Measurements from ENCODE around the gene CNTNAP1. TPM values are rescaled to one million over a fixed set of nuclear protein-coding genes. Genes with fewer than 3 reads are reported as not detected.

CNTNAP1 gene
- total RNA-seq: 10 to 100 TPM in 2 of 4 donors, 1 to 10 TPM in 2; 3.7 to 43.8 (median 10.1) TPM

DNA sequence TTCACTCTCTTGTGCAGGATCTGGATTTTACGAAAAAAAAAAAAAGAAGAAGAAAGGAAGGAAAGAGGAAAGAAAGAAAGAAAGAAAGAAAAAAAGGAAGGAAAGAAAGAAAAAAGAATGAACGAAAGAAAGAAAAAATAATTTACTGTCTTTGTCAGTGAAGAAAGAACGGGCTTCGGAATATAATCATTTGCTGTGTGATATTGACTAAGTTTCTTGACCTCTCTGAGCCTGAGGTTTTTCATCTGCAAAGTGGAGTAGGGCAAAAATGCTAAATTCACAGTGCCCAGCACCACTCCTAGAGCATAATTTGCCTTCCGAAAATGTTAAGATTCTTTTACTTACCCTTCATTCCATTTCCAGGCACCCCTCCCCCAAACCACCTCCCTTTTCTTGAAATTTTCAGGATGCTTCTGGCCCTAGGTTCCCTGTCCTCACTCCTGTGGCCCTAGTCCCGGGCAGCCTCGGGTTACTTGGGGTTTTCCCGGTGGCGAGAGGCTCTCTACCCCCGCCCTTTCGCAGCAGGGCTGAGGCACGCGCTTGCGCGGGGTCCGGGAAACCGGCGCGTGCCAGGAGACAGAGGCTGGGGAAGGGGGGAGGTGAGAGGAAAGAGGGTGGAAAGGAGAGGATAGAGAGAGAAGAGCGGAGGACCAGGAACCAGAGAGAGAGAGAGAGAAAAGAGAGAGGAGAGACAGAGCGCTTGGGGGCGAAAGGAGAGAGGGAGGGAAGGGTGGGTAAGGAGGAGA, at the start of gene CNTNAP1:
CNTNAP1 (plus strand) TSS at position 556 of the 746 bp plus-strand sequence. CDS start 299 bp downstream, outside the sequence.
- H3K27me3 ChIP-seq: peaks cover 43% of the 10 kb centered on the region
- H3K9me3 ChIP-seq: no peaks in the 10 kb centered on the region
- peak within 1 kb of the TSS; percentile 21 to 56 (median 46) for H3K4me3 ChIP-seq
- in situ Hi-C loops (cut with MboI; ENCODE audit: low pct_ligation_motif_present in 1 of 4, low pct_unique_long_range_greater_than_20kb in 1 of 4, low sequenced_read_pairs in 3 of 4) (loop anchor here (10.0 to 25.0 kb wide), 2 partner anchors 77 to 95 kb away; partner anchors contain the start of genes PSMC3IP (in 3 of the 4), RETREG3 (in 1 of the 4) and TUBG1 (in 1 of the 4)), intact Hi-C loops (cut with DNase I; ENCODE audit: low total_unique reads) (loop anchor here (10.0 kb wide), 1 partner anchor 77 kb away; the partner anchor contains the start of genes RETREG3 and TUBG1)
- H3K27ac ChIP-seq: peak within 1 kb of the TSS; percentile 77 to 98 (median 90)
- H3K36me3 ChIP-seq: no peaks in the 10 kb centered on the region
- peaks cover 33 to 76% (median 62%) of the 10 kb centered on the region in 4 donors for H3K4me1 ChIP-seq
- DNase-seq: peak; percentile 68
- 7 to 15% methylated on average over 15 to 22 of the region's 22 CpGs for WGBS, 2 donors (ENCODE audit: low coverage in 1 of 2)
- TF ChIP-seq POLR2A (IDR thresholded peaks at IDR 0.05): no peak
- TF ChIP-seq, protein P1, sequence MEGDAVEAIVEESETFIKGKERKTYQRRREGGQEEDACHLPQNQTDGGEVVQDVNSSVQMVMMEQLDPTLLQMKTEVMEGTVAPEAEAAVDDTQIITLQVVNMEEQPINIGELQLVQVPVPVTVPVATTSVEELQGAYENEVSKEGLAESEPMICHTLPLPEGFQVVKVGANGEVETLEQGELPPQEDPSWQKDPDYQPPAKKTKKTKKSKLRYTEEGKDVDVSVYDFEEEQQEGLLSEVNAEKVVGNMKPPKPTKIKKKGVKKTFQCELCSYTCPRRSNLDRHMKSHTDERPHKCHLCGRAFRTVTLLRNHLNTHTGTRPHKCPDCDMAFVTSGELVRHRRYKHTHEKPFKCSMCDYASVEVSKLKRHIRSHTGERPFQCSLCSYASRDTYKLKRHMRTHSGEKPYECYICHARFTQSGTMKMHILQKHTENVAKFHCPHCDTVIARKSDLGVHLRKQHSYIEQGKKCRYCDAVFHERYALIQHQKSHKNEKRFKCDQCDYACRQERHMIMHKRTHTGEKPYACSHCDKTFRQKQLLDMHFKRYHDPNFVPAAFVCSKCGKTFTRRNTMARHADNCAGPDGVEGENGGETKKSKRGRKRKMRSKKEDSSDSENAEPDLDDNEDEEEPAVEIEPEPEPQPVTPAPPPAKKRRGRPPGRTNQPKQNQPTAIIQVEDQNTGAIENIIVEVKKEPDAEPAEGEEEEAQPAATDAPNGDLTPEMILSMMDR (IDR thresholded peaks at IDR 0.05): no peak
- TF ChIP-seq POLR2AphosphoS5 (IDR thresholded peaks at IDR 0.05): peak in 2 of 3 donors; percentile 52 to 69
- peak; percentile 90 for TF ChIP-seq EP300 (IDR thresholded peaks at IDR 0.05; ENCODE audit: low read depth)

DNA sequence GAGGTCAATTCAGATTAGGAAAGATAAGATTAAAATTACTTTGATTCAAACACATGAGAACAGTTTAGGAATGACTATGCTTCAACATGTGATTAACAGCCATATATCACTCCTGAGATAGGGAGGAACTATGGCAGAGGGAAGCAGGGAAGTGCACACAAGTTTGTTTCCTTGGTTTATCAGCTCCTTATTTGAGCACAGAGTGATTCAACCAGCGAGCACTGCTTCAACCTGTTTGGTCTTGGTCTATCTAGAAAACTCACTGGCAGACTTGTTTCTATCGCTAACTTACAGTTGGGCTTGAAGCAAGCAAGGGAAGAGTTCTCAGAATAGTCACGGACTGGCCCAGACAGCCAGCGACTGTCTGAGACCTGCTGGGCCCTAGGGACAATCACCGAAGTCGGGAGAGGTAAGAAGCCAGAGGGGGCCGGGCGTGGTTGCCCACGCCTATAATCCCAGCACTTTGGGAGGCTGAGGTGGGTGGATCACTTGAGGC, 49.3 kb upstream of the CNTNAP1 start:
- in situ Hi-C loops (cut with MboI; ENCODE audit: low pct_ligation_motif_present in 1 of 4, low pct_unique_long_range_greater_than_20kb in 1 of 4, low sequenced_read_pairs in 3 of 4): no loop called here
- TF ChIP-seq, protein P1 (IDR thresholded peaks at IDR 0.05): no peak
- no peak for TF ChIP-seq POLR2AphosphoS5 (IDR thresholded peaks at IDR 0.05)
- TF ChIP-seq POLR2A (IDR thresholded peaks at IDR 0.05): no peak
- TF ChIP-seq EP300 (IDR thresholded peaks at IDR 0.05; ENCODE audit: low read depth): no peak
- no peaks in the 10 kb centered on the region for H3K36me3 ChIP-seq
- no peaks in the 10 kb centered on the region for H3K27me3 ChIP-seq
- H3K27ac ChIP-seq: no peak overlapping the region
- 60 to 74% methylated on average over 1 to 9 of the region's 9 CpGs for WGBS, 2 donors (ENCODE audit: low coverage in 1 of 2)
- no peaks in the 10 kb centered on the region for H3K9me3 ChIP-seq
- H3K4me3 ChIP-seq: no peak overlapping the region
- no peak for DNase-seq
- no peaks in the 10 kb centered on the region for H3K4me1 ChIP-seq
- intact Hi-C loops (cut with DNase I; ENCODE audit: low total_unique reads): no loop called here

DNA sequence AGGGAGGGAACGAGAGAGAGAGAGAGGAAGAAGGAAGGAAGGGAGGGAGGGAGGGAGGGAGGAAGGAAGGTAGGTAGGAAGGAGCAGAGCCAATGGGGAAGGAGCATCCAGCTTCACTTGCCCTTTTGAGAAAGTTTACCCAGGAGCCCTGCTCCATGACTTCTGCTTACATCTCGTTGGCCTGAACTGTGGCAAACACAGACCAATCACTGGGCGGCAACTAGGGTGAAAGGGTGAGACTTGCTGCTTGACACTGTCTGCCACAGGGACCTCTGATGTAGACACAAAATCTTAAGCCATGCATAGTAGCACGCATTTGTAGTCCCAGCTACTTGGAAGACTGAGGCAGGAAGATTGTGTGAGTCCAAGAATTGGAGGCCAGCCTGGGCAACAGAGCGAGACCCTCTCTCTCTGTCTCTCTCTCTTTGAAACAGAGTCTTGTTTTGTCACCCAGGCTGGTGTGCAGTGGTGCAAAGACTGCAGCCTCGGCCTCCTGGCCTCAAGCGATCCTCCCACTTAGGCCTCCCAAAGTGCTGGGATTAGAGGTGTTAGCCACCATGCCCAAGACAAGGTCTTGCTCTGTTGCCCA, 42.7 kb upstream of the CNTNAP1 start:
- Histone ChIP-seq H3K9me3 (no peaks in the 10 kb centered on the region), H3K36me3 (no peaks in the 10 kb centered on the region), H3K4me1 (no peaks in the 10 kb centered on the region), H3K27me3 (no peaks in the 10 kb centered on the region), H3K27ac (no peak overlapping the region), H3K4me3 (no peak overlapping the region)
- 82% methylated on average over 6 of the region's 7 CpGs; no CpG with 5 or more reads in 1 of the 2 donors for WGBS, 2 donors (ENCODE audit: low coverage in 1 of 2)
- intact Hi-C loops (cut with DNase I; ENCODE audit: low total_unique reads): no loop called here
- in situ Hi-C loops (cut with MboI; ENCODE audit: low pct_ligation_motif_present in 1 of 4, low pct_unique_long_range_greater_than_20kb in 1 of 4, low sequenced_read_pairs in 3 of 4): no loop called here
- TF ChIP-seq EP300 (IDR thresholded peaks at IDR 0.05; ENCODE audit: low read depth): no peak
- TF ChIP-seq, protein P1 (IDR thresholded peaks at IDR 0.05): no peak
- DNase-seq: no peak

DNA sequence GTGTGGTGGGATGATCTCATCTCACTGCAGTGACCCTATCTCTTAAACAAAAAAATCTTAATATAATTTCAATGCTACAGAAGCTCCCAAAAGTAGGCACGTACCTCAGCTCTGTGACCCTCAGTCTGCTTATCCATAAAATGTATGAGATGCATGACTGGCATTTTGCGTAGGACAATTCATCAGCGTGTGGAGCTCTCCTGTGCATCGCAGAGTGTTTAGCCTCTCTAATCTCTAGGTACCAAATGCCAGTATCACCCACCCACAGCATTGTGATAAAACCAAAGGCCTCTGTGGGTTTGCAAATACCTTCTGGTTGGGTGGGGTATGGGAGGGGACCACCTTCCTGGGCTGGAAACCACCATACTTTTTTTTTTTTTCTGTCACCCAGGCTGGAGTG, 42.2 kb upstream of the CNTNAP1 start:
- no peaks in the 10 kb centered on the region for H3K4me1 ChIP-seq
- TF ChIP-seq POLR2AphosphoS5 (IDR thresholded peaks at IDR 0.05): no peak
- no peak for TF ChIP-seq POLR2A (IDR thresholded peaks at IDR 0.05)
- no peak for TF ChIP-seq EP300 (IDR thresholded peaks at IDR 0.05; ENCODE audit: low read depth)
- TF ChIP-seq, protein P1 (IDR thresholded peaks at IDR 0.05): no peak
- H3K4me3 ChIP-seq: no peak overlapping the region
- intact Hi-C loops (cut with DNase I; ENCODE audit: low total_unique reads): no loop called here
- H3K27ac ChIP-seq: no peak overlapping the region
- 89 to 92% methylated on average over 4 of the region's 4 CpGs for WGBS, 2 donors (ENCODE audit: low coverage in 1 of 2)
- no peaks in the 10 kb centered on the region for H3K27me3 ChIP-seq
- no peak for DNase-seq
- no peaks in the 10 kb centered on the region for H3K36me3 ChIP-seq
- in situ Hi-C loops (cut with MboI; ENCODE audit: low pct_ligation_motif_present in 1 of 4, low pct_unique_long_range_greater_than_20kb in 1 of 4, low sequenced_read_pairs in 3 of 4): no loop called here
- no peaks in the 10 kb centered on the region for H3K9me3 ChIP-seq

Measured in transverse colon (tissue), 4 donors.